A549 treated with RU486 at 1 μM for 4 hours (cell line): ENCODE measurements around the gene CHCHD10. TPM values are rescaled to one million over a fixed set of nuclear protein-coding genes. Genes with fewer than 3 reads are reported as not detected.

Source experiments
- total RNA-seq: library from RNA; stranded (reverse); fragments of 200-300 nt; extraction: Qiagen RNA extraction; gene quantifications from 5 replicates; pipeline ENCODE4 v1.2.3, GENCODE V29; 2022; ENCODE audit warnings: low read depth

The CHCHD10 gene
- total RNA-seq = 88.8 to 228 TPM (median 169 TPM) in 5 replicates

GRCh38 chr22:23767673-23768548 is at the start of gene CHCHD10:
CHCHD10 (minus strand) TSS chr22:23767972; CDS start chr22:23767874, 98 bp downstream.

GRCh38 chr22:23786752-23787599 is 19.2 kb upstream of the CHCHD10 start, which contains the start of gene SMARCB1:
SMARCB1 (plus strand) TSS chr22:23786966; CDS start chr22:23787170, 204 bp downstream.

GRCh38 chr22:23772649-23773473 is 5.1 kb upstream of the CHCHD10 start, which contains the start of gene MMP11:
MMP11 (plus strand) TSS chr22:23772849; CDS start chr22:23772871, 22 bp downstream.

GRCh38 chr22:23762842-23763578 is 4.8 kb downstream of the CHCHD10 start, which contains the start of gene C22orf15:
C22orf15 (plus strand) TSS chr22:23762990; CDS start chr22:23763307, 317 bp downstream.

GRCh38 chr22:23754220-23754919 is 13.4 kb downstream of the CHCHD10 start, which contains the start of gene VPREB3:
VPREB3 (minus strand) TSS chr22:23754425; CDS start chr22:23754363, 62 bp downstream.

GRCh38 chr22:23750714-23751440 is 16.9 kb downstream of the CHCHD10 start, which contains the start of gene ZNF70:
ZNF70 (minus strand) TSS chr22:23751112; CDS start chr22:23745140, 5,972 bp downstream.

Other genes starting within 250 kb of the CHCHD10 start
- not detected in 5 replicates for gene IGLL1, start 187.7 kb downstream of the CHCHD10 start, total RNA-seq
- not detected in 5 replicates for gene DRICH1, start 135.7 kb downstream of the CHCHD10 start, total RNA-seq
- not detected in 5 replicates for gene RGL4, start 77.0 kb downstream of the CHCHD10 start, total RNA-seq
- gene ZNF70, start 16.9 kb downstream of the CHCHD10 start, total RNA-seq = 0.78 to 1.0 TPM (median 1.0 TPM) in 5 replicates
- gene VPREB3, start 13.5 kb downstream of the CHCHD10 start, total RNA-seq = 0.55 to 1.1 TPM (median 0.92 TPM) in 4 of 5 replicates, not detected in the other
- not detected in 5 replicates for gene C22orf15, start 5.0 kb downstream of the CHCHD10 start, total RNA-seq
- gene MMP11, start 4.9 kb upstream of the CHCHD10 start, total RNA-seq = 0.17 to 0.42 TPM (median 0.33 TPM) in 4 of 5 replicates, not detected in the other
- 48.8 to 55.1 TPM (median 51.6 TPM) in 5 replicates for gene SMARCB1, start 19.0 kb upstream of the CHCHD10 start, total RNA-seq
- gene DERL3, start 71.0 kb upstream of the CHCHD10 start, total RNA-seq = 0.36 to 1.3 TPM (median 0.61 TPM) in 5 replicates
- 8.1 to 10.9 TPM (median 9.4 TPM) in 5 replicates for gene SLC2A11, start 89.9 kb upstream of the CHCHD10 start, total RNA-seq
- 493 to 992 TPM (median 944 TPM) in 5 replicates for gene MIF, start 126.4 kb upstream of the CHCHD10 start, total RNA-seq
- 0.23 to 0.56 TPM (median 0.43 TPM) in 4 of 5 replicates, not detected in the other for gene GSTT2B, start 193.2 kb upstream of the CHCHD10 start, total RNA-seq
- gene DDTL, start 198.9 kb upstream of the CHCHD10 start, total RNA-seq = 1.4 to 2.5 TPM (median 1.7 TPM) in 5 replicates
- gene DDT, start 206.5 kb upstream of the CHCHD10 start, total RNA-seq = 113 to 158 TPM (median 149 TPM) in 5 replicates
- gene GSTT2, start 212.2 kb upstream of the CHCHD10 start, total RNA-seq = 0.24 TPM in 1 of 5 replicates, not detected in the others
- not detected in 5 replicates for gene GSTT4, start 237.5 kb upstream of the CHCHD10 start, total RNA-seq
- gene CABIN1, start 243.3 kb upstream of the CHCHD10 start, total RNA-seq = 13.9 to 24.4 TPM (median 21.6 TPM) in 5 replicates